GM10266 (cell line): Measurements from ENCODE around the gene SORCS2.

Experiments used
- DNase-seq: peaks from one replicate; pipeline ENCODE4 v3.0.0; 2012; ENCODE audit errors: extremely low spot score
- TF ChIP-seq, protein P1 (sequence below): IDR thresholded peaks from 2 replicates; pipeline ENCODE4 v1.5.1; 2012; ENCODE audit warnings: mild to moderate bottlenecking, low read depth; ENCODE audit not compliant: control insufficient read depth, insufficient read depth; ENCODE audit errors: missing control alignments

Gene SORCS2

GRCh38 chr4:7692451-7693236, 500.3 kb downstream of the SORCS2 start:
- TF ChIP-seq, protein P1, sequence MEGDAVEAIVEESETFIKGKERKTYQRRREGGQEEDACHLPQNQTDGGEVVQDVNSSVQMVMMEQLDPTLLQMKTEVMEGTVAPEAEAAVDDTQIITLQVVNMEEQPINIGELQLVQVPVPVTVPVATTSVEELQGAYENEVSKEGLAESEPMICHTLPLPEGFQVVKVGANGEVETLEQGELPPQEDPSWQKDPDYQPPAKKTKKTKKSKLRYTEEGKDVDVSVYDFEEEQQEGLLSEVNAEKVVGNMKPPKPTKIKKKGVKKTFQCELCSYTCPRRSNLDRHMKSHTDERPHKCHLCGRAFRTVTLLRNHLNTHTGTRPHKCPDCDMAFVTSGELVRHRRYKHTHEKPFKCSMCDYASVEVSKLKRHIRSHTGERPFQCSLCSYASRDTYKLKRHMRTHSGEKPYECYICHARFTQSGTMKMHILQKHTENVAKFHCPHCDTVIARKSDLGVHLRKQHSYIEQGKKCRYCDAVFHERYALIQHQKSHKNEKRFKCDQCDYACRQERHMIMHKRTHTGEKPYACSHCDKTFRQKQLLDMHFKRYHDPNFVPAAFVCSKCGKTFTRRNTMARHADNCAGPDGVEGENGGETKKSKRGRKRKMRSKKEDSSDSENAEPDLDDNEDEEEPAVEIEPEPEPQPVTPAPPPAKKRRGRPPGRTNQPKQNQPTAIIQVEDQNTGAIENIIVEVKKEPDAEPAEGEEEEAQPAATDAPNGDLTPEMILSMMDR = no peak
- no peak for DNase-seq

GRCh38 chr4:7693237-7693608, 500.9 kb downstream of the SORCS2 start:
- TF ChIP-seq, protein P1 = no peak
- no peak for DNase-seq

DNA sequence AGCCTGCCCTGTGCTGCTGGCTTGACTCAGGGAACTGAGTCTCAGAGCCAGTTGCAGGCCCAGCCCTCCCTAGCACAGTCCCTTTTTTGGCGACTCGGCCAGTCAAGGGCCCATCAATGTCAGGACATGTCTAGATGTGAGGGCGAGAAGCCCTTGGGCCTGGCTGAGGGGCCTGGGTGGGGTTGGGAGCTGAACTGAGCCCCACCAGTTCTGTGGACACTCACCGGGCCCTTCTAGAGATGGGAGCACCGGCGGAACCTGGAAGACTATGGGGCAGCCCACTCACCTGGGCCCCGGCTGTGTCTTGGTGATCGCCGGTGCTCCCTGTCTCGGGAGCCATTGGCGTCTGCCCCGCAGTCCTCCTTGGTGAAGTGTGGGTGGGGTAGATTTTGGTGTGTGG, 501.4 kb downstream of the SORCS2 start:
- DNase-seq = no peak
- TF ChIP-seq, protein P1 = no peak

DNA sequence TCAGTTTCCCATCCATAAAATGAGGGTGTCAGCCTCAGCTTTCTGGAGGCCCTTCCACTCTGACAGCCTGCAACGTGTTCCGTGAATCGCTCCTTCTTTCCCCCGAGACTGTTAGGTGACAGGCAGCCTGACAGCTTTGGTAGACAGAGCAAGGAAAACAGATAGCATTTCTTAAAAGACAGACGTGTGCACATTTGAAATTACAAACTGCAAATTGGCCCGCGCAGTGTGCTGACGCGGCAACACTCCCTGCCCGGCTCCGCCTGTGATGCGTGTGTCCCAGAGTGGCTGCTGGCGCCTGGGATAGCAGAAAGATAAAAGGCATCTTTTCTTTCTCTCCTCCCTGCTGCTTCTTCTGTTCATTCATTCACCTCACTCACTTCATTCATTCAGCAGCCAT, 502.0 kb downstream of the SORCS2 start:
- TF ChIP-seq, protein P1 = no peak

GRCh38 chr4:7697343-7697742, 505.0 kb downstream of the SORCS2 start:
- TF ChIP-seq, protein P1 = no peak
- no peak for DNase-seq

More for the DNA sequence above, 502.0 kb downstream of the SORCS2 start:
- DNase-seq = no peak

GRCh38 chr4:7697821-7698220, 505.5 kb downstream of the SORCS2 start:
- TF ChIP-seq, protein P1 = no peak
- DNase-seq = no peak

- DNase-seq = no peak
- TF ChIP-seq, protein P1 = no peak
These were observed 506.2 kb downstream of the SORCS2 start for GRCh38 chr4:7698584-7698983.
